Thymus (tissue), 2 donors: ENCODE measurements around the gene PAPLN. TPM values are rescaled to one million over a fixed set of nuclear protein-coding genes. Genes with fewer than 3 reads are reported as not detected.

Experiments
- polyA plus RNA-seq: library from polyadenylated mRNA; stranded (reverse); fragments of 200-250 nt; gene quantifications from one replicate; pipeline ENCODE4 v1.2.3, GENCODE V29; 2013
- total RNA-seq: library from RNA; stranded (reverse); fragments of 120-200 nt; gene quantifications from one replicate; pipeline ENCODE4 v1.2.4, GENCODE V29; 2013
- donor health status: healthy.

PAPLN gene
- total and polyA plus RNA-seq, 2 donors: 8.7 to 20.0 TPM

Other genes starting within 250 kb of the PAPLN start
- gene ZFYVE1, start 210.4 kb upstream of the PAPLN start, total RNA-seq: 5.7 TPM
- gene ZFYVE1, start 210.4 kb upstream of the PAPLN start, polyA plus RNA-seq: 7.0 TPM
- gene RBM25, start 179.0 kb upstream of the PAPLN start, total RNA-seq: 41.7 TPM
- gene RBM25, start 179.0 kb upstream of the PAPLN start, polyA plus RNA-seq: 88.6 TPM
- gene PSEN1, start 101.0 kb upstream of the PAPLN start, total RNA-seq: 32.0 TPM
- 36.4 TPM for gene PSEN1, start 101.0 kb upstream of the PAPLN start, polyA plus RNA-seq
- gene NUMB, start 221.0 kb downstream of the PAPLN start, total RNA-seq: 15.9 TPM
- 38.3 TPM for gene NUMB, start 221.0 kb downstream of the PAPLN start, polyA plus RNA-seq